ENCODE measurements around the gene RNF34.
"Not testable (repeated sequence)": the region's sequence is repeated elsewhere in the genome, so short reads cannot be mapped to it uniquely, and the experiment has no call there.

Gene RNF34

DNA sequence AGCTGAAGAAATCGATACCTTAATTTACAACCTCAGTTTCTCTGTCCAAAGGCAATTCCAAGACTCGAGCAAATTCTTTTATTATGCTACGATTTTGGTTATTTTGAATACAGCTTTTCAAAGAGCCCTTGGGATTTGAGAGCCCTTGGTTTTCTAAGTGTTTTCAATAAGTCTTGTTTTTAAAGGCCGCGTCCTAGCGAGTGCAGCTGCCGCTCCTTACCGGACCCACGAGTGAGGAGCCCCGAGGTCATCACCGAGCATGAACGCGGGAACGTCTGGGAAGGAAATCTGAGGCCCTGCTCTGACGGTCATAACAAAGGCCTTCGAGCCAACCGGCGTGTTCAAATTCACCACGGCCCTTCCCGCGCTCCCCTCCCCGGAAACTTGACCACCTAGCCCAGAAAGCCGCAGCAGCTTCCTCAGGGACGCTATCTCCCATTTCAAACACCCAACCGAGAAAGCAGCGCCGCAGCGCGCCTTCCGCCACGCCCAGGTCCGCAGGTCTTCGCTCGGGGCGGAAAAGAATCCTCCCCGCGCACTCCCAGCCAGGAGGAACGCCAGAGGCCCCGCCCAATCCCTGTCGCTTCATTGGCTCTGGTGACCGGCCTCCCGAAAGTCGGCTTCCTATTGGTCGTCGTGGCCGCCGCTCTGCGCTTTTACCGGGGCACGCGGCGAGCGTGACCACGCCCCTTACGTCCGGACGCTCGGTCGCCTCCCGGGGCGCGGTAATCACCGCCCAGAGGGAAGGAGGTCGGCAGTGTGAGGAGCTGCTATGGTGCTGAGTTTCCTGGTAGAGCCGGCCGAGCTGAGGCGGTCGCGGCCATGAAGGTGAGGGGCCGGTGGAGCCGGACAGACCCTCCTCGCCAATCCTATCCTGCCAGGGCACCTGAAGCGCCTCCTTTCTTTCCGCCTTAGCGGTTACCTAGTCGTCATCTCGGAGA is at the start of gene RNF34:
Gene RNF34 (plus strand): TSS at position 728 of the 941 bp plus-strand sequence. CDS start 95 bp downstream, at position 823.
- DNase-seq: peak; percentile 100

- DNase-seq: peak; percentile 99
Measured at GRCh38 chr12:121351820-121352681, 47.9 kb upstream of the RNF34 start, which contains the start of gene ANAPC5. Gene ANAPC5, minus strand, starts transcription at chr12:121352411. Its CDS starts 71 bp downstream, at chr12:121352340.

DNA sequence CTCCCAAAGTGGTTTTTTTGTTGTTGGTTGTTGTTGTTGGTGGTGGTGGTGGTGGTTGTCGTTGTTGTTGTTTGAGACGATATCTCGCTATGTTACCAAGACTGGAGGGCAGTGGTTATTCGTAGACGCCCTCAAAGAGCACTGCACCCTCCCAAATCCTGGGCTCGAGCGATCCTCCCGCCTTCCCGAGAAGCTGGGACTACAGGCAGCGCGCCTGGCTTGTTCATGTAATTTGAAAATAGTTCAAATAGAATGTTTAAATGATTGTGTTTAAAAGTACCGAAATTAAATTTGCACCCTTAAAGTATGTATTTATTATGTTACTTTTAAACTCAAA is 47.3 kb upstream of the RNF34 start:
- no peak for DNase-seq

DNA sequence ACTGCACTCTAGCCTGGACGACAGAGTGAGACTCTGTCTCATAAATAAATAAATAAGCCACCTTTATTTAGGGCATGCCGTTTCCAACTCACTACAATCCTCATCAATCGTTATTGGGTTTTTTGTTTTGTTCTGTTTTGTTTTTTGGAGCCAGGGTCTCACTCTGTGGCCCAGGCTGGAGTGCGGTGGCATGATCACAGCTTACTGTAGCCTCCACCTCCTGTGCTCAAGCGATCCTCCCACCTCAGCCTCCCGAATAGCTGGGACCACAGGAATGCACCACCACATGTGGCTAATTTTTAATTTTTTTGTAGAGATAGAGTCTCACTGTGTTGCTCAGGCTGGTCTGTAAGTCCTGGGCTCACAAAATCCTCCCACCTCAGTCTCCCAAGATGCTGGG is 44.1 kb upstream of the RNF34 start:
- no peak for DNase-seq

- no peak for DNase-seq
Measured at GRCh38 chr12:121356657-121357056, 43.3 kb upstream of the RNF34 start.

DNA sequence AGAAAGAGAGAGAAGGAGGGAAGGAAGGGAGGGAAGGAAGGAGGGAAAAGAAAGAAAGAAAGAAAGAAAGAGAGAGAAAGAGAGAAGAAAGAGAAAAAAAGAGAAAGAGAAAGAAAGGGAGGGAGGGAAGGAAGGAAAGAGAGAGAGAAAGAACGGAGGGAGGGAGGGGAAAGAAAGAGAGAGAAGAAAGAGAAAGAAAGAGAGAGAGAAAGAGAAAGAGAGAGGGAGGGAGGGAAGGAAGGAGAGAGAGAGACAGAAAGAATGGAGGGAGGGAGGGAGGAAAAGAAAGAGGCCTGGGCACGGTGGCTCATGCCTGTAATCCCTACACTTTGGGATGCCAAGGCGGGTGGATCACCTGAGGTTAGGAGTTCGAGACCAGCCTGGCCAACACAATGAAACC is 42.6 kb upstream of the RNF34 start:
- no peak for DNase-seq

- DNase-seq: no peak
Measured at GRCh38 chr12:121358073-121358472, 41.8 kb upstream of the RNF34 start.

DNA sequence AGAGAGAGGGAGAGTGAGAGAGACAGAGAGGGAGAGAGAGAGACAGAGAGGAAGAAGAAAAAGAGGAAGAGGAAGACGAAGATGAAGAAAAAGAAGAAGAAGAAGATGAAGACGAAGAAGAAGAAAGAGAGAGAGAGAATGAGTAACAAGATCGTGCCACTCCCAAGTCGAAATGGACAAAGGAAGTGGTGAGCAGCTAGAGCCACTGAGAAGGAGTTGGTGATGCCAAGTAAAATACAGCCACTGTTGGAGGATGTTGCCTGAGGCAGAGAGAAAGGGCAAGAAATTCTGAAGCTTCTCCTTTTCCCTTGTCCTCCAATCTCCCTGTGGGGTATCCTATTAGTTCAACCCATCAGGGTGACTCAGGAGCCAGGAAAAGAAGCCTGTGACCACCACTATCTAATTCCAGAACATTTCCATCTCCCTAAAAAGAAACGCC is 35.2 kb upstream of the RNF34 start:
- no peak for DNase-seq

DNA sequence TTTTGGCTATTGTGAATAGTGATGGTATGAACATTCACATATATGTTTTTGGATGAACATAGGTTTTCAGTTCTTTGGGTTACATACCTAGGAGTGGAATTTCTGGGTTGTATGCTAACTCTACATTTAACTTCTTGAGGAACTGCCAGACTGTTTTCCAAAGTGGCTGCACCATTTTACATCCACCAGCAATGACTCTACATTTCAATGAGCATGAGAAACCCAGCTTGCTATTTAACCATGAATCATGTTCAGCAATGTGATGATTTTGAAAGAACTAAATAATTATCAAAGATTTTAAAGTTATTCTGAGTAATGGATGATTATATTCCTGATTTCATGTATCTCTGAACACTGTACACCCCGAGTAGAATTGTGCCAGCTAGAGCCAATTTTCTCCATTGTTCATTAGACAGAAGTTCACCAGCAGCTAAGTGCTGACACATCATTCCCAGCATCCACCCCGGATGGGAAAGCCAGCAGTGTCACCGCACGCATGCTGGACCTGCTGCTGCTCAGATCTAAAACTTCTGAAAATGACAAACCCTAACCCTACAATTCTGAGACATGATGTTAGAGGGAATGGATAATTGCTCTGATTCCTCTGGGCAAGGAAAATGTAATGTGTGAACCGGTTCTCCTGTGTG is 34.4 kb upstream of the RNF34 start:
- no peak for DNase-seq

DNA sequence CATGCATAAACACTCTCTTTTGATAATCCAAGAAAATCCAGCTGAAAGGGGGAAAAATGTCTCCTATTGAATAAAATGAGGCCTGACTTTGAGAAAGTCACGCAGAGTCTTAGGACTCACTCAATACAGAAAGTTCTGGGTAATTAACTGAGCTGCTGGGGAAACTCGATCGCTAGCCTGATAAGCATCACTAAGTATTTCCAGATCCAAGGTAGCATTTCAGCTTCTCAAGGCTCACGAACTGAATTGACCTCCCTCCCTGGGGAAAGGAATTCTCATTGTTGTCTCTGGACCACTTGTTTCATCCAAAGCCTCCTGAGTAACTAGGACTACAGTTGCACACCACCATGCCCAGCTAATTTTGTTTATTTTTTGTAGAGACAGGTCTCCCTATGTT is 33.9 kb upstream of the RNF34 start:
- DNase-seq: no peak

DNA sequence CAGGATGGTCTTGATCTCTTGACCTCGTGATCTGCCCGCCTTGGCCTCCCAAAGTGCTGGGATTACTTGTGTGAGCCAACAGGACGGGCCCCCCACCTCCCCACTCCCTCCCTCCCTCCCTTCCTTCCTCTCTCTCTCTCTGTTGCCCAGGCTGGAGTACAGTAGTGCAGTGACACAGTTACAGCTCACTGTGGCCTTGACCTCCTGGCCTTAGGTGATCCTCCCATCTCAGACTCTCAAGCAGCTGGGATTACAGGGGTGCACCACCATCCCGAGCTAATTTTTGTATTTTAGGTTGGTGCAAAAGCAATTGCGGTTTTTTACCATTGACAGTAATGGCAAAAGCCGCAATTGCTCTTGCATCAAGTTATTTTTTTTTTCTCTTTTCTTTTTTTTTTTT is 28.5 kb upstream of the RNF34 start:
- DNase-seq: no peak

DNA sequence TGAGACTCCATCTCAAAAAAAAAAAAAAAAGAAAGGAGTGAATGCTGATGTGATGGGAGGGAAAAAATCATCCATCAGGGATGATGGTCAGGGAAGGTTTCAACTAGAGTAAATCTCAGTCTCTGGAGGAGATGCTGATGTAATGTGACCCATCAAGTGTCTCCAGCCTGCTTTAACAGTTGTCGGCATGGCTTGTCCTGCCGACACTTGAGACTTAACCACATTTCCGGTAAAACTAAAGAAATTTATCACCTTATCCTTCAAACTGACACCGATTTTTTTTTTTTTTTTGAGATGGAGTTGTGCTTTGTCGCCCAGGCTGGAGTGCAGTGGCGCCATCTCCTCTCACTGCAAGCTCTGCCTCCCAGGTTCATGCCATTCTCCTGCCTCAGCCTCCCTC is 26.2 kb upstream of the RNF34 start:
- DNase-seq: no peak

DNA sequence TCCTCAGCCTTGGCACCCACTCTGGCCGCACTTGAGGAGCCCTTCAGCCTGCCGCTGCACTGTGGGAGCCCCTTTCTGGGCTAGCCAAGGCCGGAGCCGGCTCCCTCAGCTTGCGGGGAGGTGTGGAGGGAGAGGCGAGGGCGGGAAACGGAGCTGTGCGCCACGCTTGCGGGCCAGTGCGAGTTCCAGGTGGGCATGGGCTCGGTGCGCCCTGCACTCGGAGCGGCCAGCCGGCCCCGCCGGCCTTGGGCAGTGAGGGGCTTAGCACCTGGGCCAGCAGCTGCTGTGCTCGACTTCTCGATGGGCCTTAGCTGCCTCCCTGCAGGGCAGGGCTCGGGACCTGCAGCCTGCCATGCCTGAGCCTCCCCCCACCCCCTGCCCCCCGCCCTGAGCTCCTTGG is 25.6 kb upstream of the RNF34 start:
- not testable (repeated sequence) for DNase-seq

- DNase-seq: not testable (repeated sequence)
Measured at GRCh38 chr12:121374945-121375584, 24.9 kb upstream of the RNF34 start.

DNA sequence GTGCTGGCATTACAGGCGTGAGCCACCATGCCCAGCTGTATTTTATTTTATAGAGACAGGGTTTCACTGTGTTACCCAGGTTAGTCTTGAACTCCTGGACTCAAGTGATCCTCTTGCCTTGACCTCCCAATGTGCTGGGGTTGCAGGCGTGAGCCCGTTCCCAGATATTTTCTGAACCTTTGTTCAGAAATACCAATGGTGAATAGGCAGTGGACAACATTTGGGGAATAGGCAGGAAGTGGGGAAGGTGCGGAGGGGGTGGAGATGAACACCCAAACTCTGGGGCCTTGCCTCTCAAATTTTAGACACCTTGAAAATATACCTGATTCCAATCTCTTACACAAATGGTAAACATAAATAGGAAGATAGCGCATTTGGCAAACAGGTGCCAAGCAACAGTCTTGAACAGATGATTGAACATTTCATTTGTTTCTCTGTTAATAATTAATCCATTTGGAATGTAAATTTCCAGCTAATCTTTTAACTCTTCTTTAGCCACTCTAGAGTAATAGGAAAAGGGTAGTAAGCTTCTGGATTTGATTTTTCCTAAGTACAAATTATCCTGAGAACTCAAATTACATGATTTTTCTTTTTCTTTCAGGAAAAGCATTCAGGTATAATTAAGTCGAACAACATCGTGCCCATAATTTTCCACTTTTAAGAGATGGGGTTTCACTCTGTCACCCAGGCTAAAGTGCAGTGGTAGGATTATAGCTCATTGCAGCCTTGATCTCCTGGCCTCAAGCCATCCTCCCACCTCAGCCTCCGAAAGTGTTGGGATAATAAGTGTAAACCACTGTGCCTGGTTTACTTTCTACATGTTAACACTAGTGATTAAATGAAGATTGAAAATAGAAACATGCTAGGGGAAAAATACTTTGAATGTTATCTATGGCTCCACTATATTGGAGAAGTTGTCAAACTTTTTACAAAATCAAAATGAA is 22.9 kb upstream of the RNF34 start:
- no peak for DNase-seq

DNA sequence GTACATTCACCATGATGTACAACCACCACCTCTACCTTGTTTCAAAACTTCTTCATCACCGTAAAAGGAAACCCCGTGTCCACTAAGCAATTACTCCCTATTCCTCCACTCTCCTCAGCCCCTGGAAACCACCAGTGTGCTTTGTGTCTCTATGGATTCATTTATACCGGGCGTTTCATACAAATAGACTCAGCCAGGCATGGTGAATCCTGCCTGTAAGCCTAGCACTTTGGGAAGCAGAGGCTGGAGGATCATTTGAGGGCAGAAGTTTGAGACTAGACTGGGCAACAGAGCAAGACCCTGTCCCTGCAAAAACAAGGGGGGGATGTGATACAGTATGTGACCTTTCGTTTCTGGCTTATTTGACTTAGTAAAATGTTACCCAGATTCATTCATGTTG is 21.2 kb upstream of the RNF34 start:
- DNase-seq: no peak

DNA sequence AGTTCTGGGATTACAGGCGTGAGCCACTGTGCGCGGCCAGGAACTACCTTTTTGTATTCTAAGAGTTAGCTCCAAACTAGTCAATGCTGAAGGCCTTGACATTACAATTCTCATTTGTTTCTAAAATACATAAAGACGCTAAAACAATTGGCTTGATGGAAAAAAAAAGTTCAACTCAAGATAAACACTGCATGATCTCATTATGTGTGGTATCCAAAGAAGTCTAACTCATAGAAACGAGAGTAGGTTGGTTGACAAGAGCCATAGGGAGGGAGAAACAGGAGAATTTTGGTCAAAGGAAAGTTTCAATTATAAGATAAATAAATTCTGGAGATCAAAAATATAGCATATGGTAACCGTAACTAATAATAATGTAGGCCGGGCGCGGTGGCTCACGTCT is 20.0 kb upstream of the RNF34 start:
- DNase-seq: no peak

GRCh38 chr12:121383601-121384021 is 16.3 kb upstream of the RNF34 start:
- DNase-seq: no peak

DNA sequence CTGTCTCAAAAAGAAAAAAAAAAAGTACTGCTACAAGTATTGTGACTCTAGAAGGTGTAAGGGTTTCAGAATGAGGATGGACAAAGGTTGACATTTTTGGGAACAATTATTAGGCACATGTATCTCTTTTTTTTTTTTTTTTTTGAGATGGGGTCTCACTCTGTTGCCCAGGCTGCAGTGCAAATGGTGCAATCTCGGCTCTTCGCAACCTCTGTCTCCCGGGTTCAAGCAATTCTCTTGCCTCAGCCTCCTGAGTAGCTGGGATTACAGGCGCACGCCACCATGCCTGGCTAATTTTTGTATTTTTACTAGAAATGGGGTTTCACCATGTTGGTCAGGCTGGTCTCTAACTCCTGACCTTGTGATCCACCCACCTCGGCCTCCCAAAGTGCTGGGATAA is 15.0 kb upstream of the RNF34 start:
- not testable (repeated sequence) for DNase-seq

DNA sequence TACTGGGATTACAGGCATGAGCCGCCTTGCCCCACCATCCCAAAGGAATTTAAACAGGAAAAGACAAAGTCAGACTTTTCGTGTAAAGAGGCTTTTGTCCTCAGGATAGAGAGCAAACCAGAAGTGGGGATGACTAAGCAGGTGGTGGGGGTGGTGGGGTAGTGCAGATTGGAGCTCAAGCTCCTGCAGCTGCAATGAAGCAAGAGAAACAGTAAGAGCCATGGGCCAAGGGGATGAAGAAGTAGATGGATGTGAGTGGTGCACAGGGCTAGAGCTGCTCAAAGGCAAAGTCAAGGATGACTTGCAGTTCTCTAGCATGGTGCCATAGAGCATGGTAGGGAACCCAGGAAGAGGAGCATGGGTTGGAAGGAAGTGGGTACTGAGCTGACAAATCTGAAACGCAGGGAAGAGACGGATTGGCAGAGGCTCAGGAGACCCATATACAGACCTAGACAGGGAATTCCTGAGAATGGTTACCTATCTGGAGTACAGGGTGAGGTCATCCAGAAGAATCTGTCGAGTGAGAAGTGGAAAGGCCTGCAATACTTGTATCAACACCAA is 11.4 kb upstream of the RNF34 start:
- peak; percentile 55 for DNase-seq

DNA sequence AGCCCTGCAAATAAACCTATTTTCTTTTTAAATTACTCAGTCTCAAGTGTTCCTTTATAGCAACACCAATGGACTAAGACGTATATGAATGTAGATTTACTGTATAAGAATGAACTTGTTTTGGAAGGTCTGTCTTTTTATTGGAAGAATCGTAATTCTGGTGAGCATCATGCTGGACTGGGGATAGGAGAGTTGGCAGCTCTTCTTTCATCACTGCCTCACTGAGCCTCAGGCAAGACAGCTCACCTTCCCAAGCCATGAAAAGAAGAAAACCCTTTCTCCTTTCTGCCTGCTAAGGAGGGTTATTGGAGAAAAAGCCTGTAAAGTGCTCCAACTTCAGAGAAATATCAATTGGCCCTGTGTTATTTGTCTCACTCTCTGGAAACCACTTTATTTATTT is 9.1 kb upstream of the RNF34 start:
- DNase-seq: no peak
